ENCODE results near the gene CHRNA7. TPM values are rescaled to one million over a fixed set of nuclear protein-coding genes. Genes with fewer than 3 reads are reported as not detected.

Gene CHRNA7
- total and polyA plus RNA-seq, 8 donors = 0.76 to 9.2 (median 4.0) TPM

- no peaks in the 10 kb centered on the region for H3K9me3 ChIP-seq
- DNase-seq (no peak), ATAC-seq (no peak), FAIRE-seq (no peak)
- TF ChIP-seq, protein P1, sequence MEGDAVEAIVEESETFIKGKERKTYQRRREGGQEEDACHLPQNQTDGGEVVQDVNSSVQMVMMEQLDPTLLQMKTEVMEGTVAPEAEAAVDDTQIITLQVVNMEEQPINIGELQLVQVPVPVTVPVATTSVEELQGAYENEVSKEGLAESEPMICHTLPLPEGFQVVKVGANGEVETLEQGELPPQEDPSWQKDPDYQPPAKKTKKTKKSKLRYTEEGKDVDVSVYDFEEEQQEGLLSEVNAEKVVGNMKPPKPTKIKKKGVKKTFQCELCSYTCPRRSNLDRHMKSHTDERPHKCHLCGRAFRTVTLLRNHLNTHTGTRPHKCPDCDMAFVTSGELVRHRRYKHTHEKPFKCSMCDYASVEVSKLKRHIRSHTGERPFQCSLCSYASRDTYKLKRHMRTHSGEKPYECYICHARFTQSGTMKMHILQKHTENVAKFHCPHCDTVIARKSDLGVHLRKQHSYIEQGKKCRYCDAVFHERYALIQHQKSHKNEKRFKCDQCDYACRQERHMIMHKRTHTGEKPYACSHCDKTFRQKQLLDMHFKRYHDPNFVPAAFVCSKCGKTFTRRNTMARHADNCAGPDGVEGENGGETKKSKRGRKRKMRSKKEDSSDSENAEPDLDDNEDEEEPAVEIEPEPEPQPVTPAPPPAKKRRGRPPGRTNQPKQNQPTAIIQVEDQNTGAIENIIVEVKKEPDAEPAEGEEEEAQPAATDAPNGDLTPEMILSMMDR (IDR thresholded peaks at IDR 0.05) = no peak
- no peak overlapping the region for H3K27ac ChIP-seq
- no peaks in the 10 kb centered on the region for H3K36me3 ChIP-seq
- intact Hi-C loops (cut with DNase I) = no loop called here
- WGBS, 2 donors = 60 to 66% methylated on average over 4 of the region's 4 CpGs
- peaks cover 0 to 7% (median 0%) of the 10 kb centered on the region in 3 donors for H3K4me1 ChIP-seq
- H3K27me3 ChIP-seq = no peaks in the 10 kb centered on the region
- no peak overlapping the region for H3K4me3 ChIP-seq
These were observed 94.4 kb downstream of the CHRNA7 start for GRCh38 chr15:32124726-32125125.

DNA sequence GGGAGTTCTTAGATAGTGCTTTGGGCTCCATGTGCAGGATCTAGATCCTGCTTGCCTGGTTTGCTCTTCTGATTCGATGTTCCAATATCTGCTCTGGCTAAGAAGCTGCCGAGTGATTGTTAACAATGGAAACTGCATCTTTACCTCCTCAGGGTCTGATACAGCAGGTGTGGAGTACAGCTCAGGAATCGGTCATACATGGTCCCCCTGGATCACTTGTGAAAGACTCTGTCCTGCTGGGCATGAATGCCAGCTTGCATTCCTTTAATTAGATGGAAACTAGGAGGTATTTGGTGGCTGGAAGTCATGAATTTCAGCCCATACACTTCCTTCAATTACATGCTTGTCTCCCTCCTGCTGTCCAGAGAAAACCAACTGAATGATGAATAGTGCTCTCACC, 95.3 kb downstream of the CHRNA7 start:
- Histone ChIP-seq H3K4me1 (peaks cover 0 to 7% (median 0%) of the 10 kb centered on the region in 3 donors), H3K4me3 (no peak overlapping the region), H3K36me3 (no peaks in the 10 kb centered on the region), H3K9me3 (no peaks in the 10 kb centered on the region), H3K27ac (no peak overlapping the region), H3K27me3 (no peaks in the 10 kb centered on the region)
- FAIRE-seq (no peak), ATAC-seq (no peak), DNase-seq (no peak)
- TF ChIP-seq, protein P1 (IDR thresholded peaks at IDR 0.05) = no peak
- WGBS, 2 donors = 81 to 88% methylated on average over 3 of the region's 3 CpGs
- intact Hi-C loops (cut with DNase I) = no loop called here

DNA sequence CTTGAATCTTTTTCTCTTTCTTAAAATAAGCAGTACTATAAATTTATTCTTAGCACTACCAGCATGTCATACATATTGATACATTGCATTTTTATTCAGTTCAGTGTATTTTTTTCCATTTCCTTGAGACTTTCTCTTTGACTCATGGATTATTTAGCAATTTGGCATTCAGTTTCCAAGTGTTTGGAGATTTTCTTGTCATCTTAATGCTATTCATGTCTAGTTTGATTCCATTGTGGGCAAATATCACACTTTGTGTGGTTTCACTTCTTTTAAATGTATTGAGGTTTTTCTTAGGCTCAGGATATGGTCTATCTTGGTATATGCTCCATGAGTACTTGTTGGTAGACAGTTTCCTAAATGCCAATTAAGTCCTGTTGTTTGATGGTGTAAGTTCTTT, 99.5 kb downstream of the CHRNA7 start:
- intact Hi-C loops (cut with DNase I) = no loop called here
- no peak for FAIRE-seq

DNA sequence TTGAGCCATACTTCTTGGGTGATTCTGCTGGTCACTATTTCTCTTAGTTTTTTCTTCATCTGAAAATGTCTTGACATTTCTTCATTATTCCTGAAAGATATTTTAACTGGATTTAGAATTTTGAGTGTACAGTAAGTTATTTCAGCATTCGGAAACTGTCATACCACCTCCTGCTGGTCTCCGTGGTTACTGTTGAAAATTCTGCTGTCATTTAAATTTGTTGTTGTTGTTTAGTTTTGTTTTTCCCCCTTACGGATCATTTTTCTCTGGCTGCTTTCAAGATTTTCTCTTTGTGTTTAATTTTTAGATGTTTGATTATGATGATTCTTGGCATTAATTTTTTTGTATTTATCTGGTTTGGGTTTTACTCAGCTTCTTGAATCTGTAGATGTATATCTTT, 100.5 kb downstream of the CHRNA7 start:
- Histone ChIP-seq H3K4me3 (no peak overlapping the region), H3K36me3 (no peaks in the 10 kb centered on the region), H3K27me3 (no peaks in the 10 kb centered on the region), H3K9me3 (no peaks in the 10 kb centered on the region), H3K27ac (no peak overlapping the region), H3K4me1 (peaks cover 0 to 6% (median 3%) of the 10 kb centered on the region in 3 donors)
- TF ChIP-seq, protein P1 (IDR thresholded peaks at IDR 0.05) = no peak
- intact Hi-C loops (cut with DNase I) = no loop called here
- DNase-seq = no peak
- WGBS, 2 donors = 96% methylated on average over 3 of the region's 3 CpGs
- FAIRE-seq = no peak
- ATAC-seq = no peak

More for the DNA sequence above, 99.5 kb downstream of the CHRNA7 start:
- H3K36me3 ChIP-seq = no peaks in the 10 kb centered on the region
- peaks cover 0 to 6% (median 3%) of the 10 kb centered on the region in 3 donors for H3K4me1 ChIP-seq
- ATAC-seq = no peak
- TF ChIP-seq, protein P1 (IDR thresholded peaks at IDR 0.05) = no peak
- no peak overlapping the region for H3K4me3 ChIP-seq
- H3K27me3 ChIP-seq = no peaks in the 10 kb centered on the region
- H3K27ac ChIP-seq = no peak overlapping the region
- no peaks in the 10 kb centered on the region for H3K9me3 ChIP-seq
- DNase-seq = no peak

DNA sequence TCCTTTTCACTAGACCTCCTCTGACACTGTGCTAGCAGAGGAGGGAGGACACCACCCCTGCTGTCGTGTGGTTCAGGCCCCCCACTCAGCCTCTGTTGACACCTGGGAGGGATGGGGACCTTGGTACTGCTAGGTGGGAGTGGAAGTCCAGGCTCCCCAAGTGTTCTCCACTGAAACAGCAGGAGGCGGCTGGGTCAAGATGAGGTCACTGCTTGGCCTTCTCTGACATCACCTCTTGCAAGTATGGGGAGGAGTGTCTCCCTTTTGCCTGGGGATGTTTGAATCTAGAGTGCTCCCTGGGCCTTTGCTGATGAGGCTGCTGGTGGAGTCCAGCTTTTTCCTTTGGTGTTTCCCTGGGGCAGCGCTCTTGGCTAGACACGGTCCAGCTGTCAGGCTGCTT, 101.5 kb downstream of the CHRNA7 start:
- no peak for ATAC-seq
- Histone ChIP-seq H3K9me3 (no peaks in the 10 kb centered on the region), H3K36me3 (no peaks in the 10 kb centered on the region), H3K27ac (no peak overlapping the region), H3K27me3 (no peaks in the 10 kb centered on the region), H3K4me1 (peaks cover 0 to 6% (median 3%) of the 10 kb centered on the region in 3 donors), H3K4me3 (no peak overlapping the region)
- TF ChIP-seq, protein P1 (IDR thresholded peaks at IDR 0.05) = no peak
- WGBS, 2 donors = 91 to 92% methylated on average over 4 of the region's 4 CpGs
- intact Hi-C loops (cut with DNase I) = no loop called here
- no peak for FAIRE-seq
- no peak for DNase-seq
